GM12873 (cell line): ENCODE results near the gene SVEP1.

ENCODE experiments used
- CTCF ChIP-seq: IDR thresholded peaks from 2 replicates; pipeline ENCODE4 v1.5.1; 2012; ENCODE audit warnings: low read depth, mild to moderate bottlenecking, moderate library complexity, low read length, control low read depth; ENCODE audit not compliant: insufficient read depth; ENCODE audit errors: missing control alignments

The SVEP1 gene

DNA sequence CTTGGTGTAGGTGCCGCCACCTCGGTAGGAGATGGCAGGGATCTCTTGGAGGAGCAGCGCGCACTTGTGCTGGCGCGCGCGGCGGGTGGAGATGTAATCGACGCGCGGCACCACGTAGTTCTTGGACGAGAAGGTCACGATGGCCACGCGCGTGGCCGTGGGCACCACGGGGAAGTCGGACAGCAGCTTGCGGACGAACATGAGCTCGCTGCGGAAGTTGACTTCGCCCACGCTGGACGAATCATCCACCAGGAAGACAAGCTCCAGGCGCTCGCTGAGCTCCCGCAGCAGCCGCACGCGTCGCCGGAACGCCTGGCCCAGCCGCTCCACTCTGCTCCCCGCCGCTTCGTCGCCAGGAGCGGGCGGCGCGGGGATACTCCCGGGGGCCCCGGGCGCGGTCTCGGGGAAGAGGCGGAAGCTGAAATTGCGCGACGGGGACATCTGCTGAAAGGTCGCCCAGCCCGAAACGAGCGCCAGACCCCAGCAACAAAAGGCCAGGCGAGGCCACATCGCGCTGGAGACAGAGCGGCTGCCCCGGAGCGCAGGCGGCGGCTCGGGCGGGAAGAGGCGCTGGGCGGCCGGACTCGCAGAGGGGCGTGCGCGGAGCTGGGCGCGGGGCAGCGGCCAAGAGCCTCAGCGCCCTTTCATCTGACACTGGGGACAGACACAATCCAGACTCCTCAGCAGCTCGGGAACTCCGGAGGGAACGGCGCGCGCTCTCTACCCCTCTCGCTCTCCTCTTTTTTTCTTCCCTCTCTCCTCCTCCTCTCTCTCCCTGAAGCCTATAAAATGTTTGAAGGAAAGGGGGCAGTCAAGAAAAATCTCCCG lies at the start of gene SVEP1:
TSS of gene SVEP1 (minus strand) at position 708 of the 828 bp plus-strand sequence. CDS start at position 510, 198 bp downstream.
- TF ChIP-seq CTCF: no peak

GRCh38 chr9:110626101-110626829 lies 46.7 kb upstream of the SVEP1 start:
- TF ChIP-seq CTCF: no peak

DNA sequence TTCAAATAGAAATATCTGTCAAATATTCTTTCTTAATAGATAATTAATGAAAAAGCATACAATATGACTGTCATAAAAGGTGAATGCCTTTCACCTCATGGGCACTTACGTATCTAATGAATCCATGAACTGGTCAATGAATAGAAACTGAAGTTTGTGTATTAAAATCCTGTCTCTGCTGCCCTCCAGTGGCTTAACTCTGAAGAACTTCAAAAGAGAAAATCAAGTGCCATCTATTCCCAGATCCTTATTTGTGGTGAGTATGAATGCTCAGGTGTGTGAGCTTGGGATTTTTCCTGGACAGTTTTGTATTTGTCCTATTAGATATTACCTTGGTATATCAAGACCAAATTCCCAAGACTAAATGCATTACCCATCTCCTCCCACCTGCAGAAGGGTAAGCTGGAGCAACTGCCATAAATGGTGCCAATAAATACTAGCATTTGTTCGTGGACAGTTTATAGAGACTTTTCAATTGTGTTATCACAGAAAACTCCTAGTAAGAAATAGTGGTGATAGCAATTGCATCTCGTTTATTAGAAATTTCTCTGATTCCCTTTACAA lies 44.0 kb upstream of the SVEP1 start:
- TF ChIP-seq CTCF: peak; percentile 54

DNA sequence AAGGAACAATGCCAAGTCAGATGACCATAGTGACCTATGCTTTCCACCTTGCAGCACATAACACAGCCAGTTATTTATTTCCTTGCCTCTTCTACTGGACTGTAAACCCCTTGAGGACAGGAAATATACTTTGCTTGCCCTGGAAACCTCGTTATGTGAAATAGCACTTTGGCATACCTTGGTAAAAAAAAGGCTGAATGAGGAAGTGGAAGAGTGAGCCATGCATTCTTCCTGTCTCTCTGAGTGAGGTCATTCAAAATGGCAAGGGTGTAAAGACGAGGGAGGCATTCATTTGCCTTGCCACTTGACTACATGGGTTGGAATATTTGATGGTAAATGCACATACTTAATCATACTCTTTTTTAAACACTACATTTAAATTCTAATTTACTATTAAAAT lies 42.8 kb upstream of the SVEP1 start:
- no peak for TF ChIP-seq CTCF

- no peak for TF ChIP-seq CTCF
Observed at GRCh38 chr9:110620726-110621125, 41.2 kb upstream of the SVEP1 start.

- TF ChIP-seq CTCF: no peak
Observed at GRCh38 chr9:110619831-110620230, 40.3 kb upstream of the SVEP1 start.

GRCh38 chr9:110615498-110615897 lies 36.0 kb upstream of the SVEP1 start:
- TF ChIP-seq CTCF: no peak
